Activated CD4-positive, alpha-beta T cell treated with anti-CD3 and anti-CD28 coated beads, Interleukin-2, Interleukin-6, amounts not matched to agents 100 ng/mL and 50 ng/mL, durations not matched to agents 16 hours and 8 hours (primary cell): Measurements from ENCODE around the gene NUDT4.
A peak's percentile ranks its signal among the peaks of the same experiment; 100 is the strongest.
"Not testable (repeated sequence)": the region's sequence is repeated elsewhere in the genome, so short reads cannot be mapped to it uniquely, and the experiment has no call there.

Source experiments
- DNase-seq: peaks from one replicate; pipeline ENCODE4 v3.0.0-alpha.2; 2020

NUDT4 gene

GRCh38 chr12:93369505-93369904, 8.2 kb upstream of the NUDT4 start:
- DNase-seq: no peak

GRCh38 chr12:93370947-93371346, 6.8 kb upstream of the NUDT4 start:
- no peak for DNase-seq

- no peak for DNase-seq
Measured at GRCh38 chr12:93373961-93374656, 3.6 kb upstream of the NUDT4 start.

GRCh38 chr12:93375906-93376305, 1.8 kb upstream of the NUDT4 start:
- DNase-seq: no peak

GRCh38 chr12:93376436-93377251, 1.1 kb upstream of the NUDT4 start:
- no peak for DNase-seq

GRCh38 chr12:93378196-93378997, 672 bp downstream of the NUDT4 start:
- peak; percentile 72 for DNase-seq

- DNase-seq: no peak
Measured at GRCh38 chr12:93378998-93379325, 1.2 kb downstream of the NUDT4 start.

- DNase-seq: no peak
Measured at GRCh38 chr12:93379326-93379980, 1.7 kb downstream of the NUDT4 start.

- no peak for DNase-seq
Measured at GRCh38 chr12:93379981-93380361, 2.2 kb downstream of the NUDT4 start.

GRCh38 chr12:93380480-93381121, 2.9 kb downstream of the NUDT4 start:
- no peak for DNase-seq

- DNase-seq: no peak
Measured at GRCh38 chr12:93381161-93381975, 3.6 kb downstream of the NUDT4 start.

GRCh38 chr12:93381976-93382437, 4.3 kb downstream of the NUDT4 start:
- DNase-seq: not testable (repeated sequence)

GRCh38 chr12:93387780-93388179, 10.1 kb downstream of the NUDT4 start:
- peak; percentile 69 for DNase-seq

- no peak for DNase-seq
Measured at GRCh38 chr12:93390031-93390430, 12.3 kb downstream of the NUDT4 start.

- DNase-seq: no peak
Measured at GRCh38 chr12:93390549-93391297, 13.0 kb downstream of the NUDT4 start.

GRCh38 chr12:93393425-93393824, 15.7 kb downstream of the NUDT4 start:
- DNase-seq: no peak

- DNase-seq: no peak
Measured at GRCh38 chr12:93397412-93397811, 19.7 kb downstream of the NUDT4 start.

- not testable (repeated sequence) for DNase-seq
Measured at GRCh38 chr12:93399183-93399863, 21.6 kb downstream of the NUDT4 start.

- DNase-seq: no peak
Measured at GRCh38 chr12:93402333-93403311, 24.9 kb downstream of the NUDT4 start.
